G401.6 (cell line): ENCODE measurements around the gene DUSP28.

Experiments used
- FAIRE-seq: peaks from 2 replicates; lab custom pipeline; 2012; peaks lifted over from hg19 to GRCh38; lab: Jason Lieb, UNC

DUSP28 gene

DNA sequence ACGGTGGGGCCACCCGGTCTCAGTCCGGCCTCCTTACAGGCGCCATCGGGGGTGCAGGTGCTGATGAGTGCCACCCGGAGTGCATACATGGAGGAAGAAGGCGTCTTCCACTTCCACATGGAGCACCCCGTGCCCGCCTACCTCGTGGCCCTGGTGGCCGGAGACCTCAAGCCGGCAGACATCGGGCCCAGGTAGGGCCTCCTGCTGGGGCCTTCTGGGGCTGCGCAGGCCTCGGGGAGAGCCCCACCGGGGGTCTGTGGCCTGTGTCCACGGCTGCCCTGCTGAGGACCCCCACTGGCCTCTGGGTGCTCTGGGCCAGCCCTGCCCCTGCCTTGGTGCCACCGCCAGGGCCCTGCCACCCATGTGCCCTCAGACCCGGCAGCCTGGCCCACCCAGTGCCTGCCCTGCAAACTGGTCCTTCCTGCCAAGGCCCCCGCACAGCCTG lies 12.9 kb downstream of the DUSP28 start:
- no peak for FAIRE-seq

- no peak for FAIRE-seq
Measured at GRCh38 chr2:240573516-240574385, 13.6 kb downstream of the DUSP28 start.

- FAIRE-seq: no peak
Measured at GRCh38 chr2:240574386-240575100, 14.4 kb downstream of the DUSP28 start.

GRCh38 chr2:240575101-240575965 lies 15.2 kb downstream of the DUSP28 start:
- no peak for FAIRE-seq

DNA sequence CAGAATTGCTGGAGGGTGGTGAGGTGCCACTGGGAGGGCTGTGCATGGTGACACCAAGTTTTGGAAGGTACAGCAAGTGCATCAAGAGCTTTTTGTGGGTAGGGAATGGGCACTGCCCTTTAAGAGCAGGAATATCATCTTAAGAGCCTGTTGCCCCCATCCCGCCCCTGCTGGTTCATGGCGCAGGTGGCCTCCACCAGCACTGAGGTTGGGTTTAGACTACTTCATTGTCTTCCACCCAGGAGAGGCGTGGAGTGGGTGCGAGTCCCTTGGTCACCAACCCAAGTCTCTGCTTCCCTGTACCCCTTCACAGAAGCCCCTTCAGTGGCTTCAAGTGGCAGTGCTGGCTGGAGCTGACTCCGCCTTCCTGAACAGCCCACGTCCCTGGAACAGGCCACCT lies 15.9 kb downstream of the DUSP28 start:
- FAIRE-seq: no peak

DNA sequence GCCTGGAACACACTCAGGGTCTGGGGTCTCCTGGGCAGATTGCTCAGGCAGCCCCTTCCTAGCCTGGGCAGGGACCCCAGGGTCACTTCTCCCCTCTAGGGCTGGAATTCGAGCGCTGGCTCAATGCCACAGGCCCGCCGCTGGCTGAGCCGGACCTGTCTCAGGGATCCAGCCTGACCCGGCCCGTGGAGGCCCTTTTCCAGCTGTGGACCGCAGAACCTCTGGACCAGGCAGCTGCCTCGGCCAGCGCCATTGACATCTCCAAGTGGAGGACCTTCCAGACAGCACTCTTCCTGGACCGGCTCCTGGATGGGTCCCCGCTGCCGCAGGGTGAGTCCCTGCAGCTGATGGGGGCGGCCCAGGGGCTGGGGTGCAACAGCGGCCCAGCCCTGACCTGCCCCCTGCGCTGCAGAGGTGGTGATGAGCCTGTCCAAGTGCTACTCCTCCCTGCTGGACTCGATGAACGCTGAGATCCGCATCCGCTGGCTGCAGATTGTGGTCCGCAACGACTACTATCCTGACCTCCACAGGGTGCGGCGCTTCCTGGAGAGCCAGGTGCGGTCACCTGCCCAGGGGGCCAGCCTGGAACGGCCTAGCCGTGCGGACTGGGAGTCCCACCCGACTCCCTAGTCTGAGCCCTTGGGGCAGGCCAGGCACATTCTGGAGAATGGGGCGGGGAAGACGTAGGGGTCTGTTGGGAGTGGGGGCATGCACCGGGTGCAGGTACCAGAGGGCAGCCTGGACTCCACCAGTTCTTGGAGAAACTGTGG lies 16.5 kb downstream of the DUSP28 start:
- no peak for FAIRE-seq

DNA sequence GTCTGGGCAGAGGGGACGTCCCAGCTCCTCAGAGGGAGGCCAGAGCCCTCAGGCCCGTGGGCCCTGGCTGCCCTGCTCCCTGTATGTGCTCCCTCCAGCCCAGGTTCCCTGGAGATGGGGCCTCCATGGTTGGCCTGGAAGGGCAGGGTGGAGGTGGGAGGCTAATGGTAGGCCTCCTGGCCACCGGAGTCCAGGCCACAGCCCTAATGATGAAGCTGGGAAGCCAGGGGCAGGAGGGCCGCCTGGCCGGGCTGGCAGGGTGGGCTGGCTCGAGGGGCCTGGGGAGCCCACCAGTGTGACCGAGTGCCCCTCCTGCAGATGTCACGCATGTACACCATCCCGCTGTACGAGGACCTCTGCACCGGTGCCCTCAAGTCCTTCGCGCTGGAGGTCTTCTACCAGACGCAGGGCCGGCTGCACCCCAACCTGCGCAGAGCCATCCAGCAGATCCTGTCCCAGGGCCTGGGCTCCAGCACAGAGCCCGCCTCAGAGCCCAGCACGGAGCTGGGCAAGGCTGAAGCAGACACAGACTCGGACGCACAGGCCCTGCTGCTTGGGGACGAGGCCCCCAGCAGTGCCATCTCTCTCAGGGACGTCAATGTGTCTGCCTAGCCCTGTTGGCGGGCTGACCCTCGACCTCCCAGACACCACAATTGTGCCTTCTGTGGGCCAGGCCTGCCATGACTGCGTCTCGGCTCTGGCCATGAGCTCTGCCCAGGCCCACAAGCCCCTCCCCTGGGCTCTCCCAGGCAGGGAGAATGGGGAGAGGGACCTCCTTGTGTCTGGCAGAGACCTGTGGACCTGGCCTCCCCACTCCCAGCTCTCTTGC lies 17.3 kb downstream of the DUSP28 start:
- FAIRE-seq: no peak

- no peak for FAIRE-seq
Measured at GRCh38 chr2:240578110-240578450, 17.9 kb downstream of the DUSP28 start.

GRCh38 chr2:240578488-240578887 lies 18.3 kb downstream of the DUSP28 start:
- FAIRE-seq: no peak

GRCh38 chr2:240579071-240579762 lies 19.1 kb downstream of the DUSP28 start:
- no peak for FAIRE-seq

GRCh38 chr2:240579771-240580614 lies 19.8 kb downstream of the DUSP28 start:
- FAIRE-seq: no peak

- FAIRE-seq: no peak
Measured at GRCh38 chr2:240581811-240582210, 21.7 kb downstream of the DUSP28 start.

- FAIRE-seq: peak; percentile 94
Measured at GRCh38 chr2:240582781-240583180, 22.6 kb downstream of the DUSP28 start.

DNA sequence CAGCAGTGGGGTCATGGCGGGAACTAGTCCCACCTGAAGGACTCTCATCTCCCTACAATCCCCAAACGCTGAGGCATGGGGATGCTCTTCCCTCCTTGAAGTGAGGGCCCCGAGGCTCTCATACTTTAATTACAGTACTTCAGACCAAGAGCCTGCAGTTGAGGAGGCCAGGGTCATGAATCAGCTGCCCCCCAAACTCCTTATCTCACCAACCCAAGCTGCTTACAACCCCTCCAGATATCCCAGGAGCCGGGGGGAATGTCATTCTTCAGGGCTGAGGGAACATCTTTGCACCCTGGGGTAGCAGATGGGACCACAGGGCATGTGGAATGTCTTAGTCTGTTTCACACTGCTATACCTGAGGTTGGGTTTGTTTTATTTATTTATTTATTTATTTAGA lies 23.6 kb downstream of the DUSP28 start:
- FAIRE-seq: no peak

DNA sequence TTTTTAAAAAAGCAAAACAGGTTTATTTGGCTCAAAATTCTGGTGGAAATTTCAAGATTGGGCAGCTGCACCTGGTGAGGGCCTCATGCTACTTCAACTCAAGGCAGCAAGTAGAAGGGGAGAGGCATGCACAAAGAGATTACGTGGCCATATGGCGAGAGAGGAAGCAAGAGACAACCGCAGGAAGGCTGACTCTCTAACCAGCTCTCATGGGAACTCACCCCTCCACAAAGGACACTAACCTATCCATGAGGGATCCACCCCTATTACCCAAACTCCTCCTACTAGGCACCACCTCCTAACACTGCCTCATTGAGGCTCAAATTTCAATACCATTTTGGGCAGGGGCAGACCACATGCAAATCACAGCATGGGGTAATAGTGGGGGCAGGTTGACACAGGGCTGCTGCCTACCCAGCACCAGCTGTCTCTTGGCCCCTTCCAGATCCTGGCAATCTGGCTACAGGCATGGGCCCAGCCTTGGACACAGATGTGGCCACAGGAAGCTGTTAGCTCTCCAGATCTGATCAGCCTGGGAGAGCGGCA lies 24.4 kb downstream of the DUSP28 start:
- FAIRE-seq: no peak

GRCh38 chr2:240585101-240585500 lies 24.9 kb downstream of the DUSP28 start:
- FAIRE-seq: no peak

- FAIRE-seq: no peak
Measured at GRCh38 chr2:240585681-240586197, 25.6 kb downstream of the DUSP28 start.

DNA sequence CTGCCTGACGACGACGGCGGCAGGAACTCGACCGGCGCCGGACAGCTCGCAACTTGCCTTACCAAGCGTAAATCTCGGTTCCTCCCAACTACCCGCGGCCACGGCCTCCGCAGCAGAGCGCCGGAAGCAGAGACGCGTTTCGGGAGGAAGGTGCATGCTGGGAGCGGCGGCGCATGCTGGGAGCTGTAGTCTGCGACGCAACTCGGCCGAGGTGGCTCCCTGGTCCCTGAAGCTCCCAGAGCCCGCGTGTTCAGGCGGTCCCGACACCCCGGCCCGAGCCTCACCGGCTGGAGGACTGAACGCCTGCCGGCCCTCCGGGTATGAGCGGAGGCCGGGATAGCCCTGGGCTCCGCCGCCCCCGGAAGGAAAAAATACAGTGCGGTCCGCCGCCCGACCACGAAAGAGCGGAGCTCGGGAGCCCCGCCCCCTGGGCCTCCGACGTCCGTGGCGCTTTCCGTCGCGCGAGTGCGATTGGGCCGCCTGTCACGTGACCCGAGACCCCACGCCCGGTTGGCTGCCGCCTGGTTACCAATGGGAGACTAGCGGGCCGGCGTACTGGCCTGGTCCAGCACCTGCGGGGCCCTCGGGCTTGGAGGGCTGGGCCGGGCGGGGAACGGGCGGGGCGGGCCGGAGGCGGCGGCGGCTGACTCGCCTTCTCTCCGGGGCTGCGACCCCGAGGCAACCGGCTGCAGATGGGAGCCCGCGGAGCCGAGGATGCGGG lies 26.2 kb downstream of the DUSP28 start, which contains the start of gene CAPN10:
TSS of gene CAPN10 (plus strand) at position 537 of the 721 bp plus-strand sequence. CDS start at position 715, 178 bp downstream.
- peak; percentile 83 for FAIRE-seq
